ENCODE measurements around the gene PSMB9. TPM values are rescaled to one million over a fixed set of nuclear protein-coding genes. Genes with fewer than 3 reads are reported as not detected.

Gene PSMB9
- total RNA-seq, 4 donors from 2014 or later = 9.1 to 31.0 (median 18.3) TPM

- Histone ChIP-seq H3K4me3 (replicated peaks in 1 of 3) (no peak overlapping the region), H3K9me3 (no peaks in the 10 kb centered on the region), H3K4me1 (no peaks in the 10 kb centered on the region), H3K27me3 (no peaks in the 10 kb centered on the region), H3K36me3 (no peaks in the 10 kb centered on the region), H3K27ac (no peak overlapping the region)
- WGBS, 2 donors = 85 to 92% methylated on average over 5 of the region's 5 CpGs
- intact Hi-C loops (cut with DNase I) = no loop called here
- no peak for TF ChIP-seq CTCF (IDR thresholded peaks at IDR 0.05)
- no peak for TF ChIP-seq POLR2A (IDR thresholded peaks at IDR 0.05)
- no peak for DNase-seq
Measured at GRCh38 chr6:32815115-32815514, 38.9 kb upstream of the PSMB9 start.

DNA sequence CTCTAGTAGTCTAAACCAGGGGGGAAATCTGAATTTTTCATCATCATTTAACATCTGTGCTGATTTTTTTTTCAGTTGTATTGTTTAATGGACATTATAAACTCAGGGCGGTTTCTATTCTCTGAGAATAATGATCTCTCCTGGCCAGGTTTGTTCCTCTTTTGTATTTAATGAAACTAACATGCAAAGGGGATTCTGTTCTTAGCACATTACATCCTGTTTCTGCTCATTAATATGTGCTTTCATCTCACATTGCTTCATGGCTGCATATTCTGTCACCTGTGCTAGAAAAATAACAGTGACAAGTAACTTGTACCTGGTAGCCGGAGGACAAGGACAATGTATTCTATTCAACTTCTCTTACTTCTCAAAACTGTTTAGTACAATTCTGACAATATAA is 38.0 kb upstream of the PSMB9 start:
- Histone ChIP-seq H3K4me1 (no peaks in the 10 kb centered on the region), H3K36me3 (no peaks in the 10 kb centered on the region), H3K27ac (no peak overlapping the region), H3K9me3 (no peaks in the 10 kb centered on the region), H3K27me3 (no peaks in the 10 kb centered on the region), H3K4me3 (replicated peaks in 1 of 3) (no peak overlapping the region)
- TF ChIP-seq POLR2A (IDR thresholded peaks at IDR 0.05) (no peak), CTCF (IDR thresholded peaks at IDR 0.05) (no peak)
- intact Hi-C loops (cut with DNase I) = no loop called here
- DNase-seq = no peak
- 89 to 93% methylated on average over 2 of the region's 2 CpGs for WGBS, 2 donors

DNA sequence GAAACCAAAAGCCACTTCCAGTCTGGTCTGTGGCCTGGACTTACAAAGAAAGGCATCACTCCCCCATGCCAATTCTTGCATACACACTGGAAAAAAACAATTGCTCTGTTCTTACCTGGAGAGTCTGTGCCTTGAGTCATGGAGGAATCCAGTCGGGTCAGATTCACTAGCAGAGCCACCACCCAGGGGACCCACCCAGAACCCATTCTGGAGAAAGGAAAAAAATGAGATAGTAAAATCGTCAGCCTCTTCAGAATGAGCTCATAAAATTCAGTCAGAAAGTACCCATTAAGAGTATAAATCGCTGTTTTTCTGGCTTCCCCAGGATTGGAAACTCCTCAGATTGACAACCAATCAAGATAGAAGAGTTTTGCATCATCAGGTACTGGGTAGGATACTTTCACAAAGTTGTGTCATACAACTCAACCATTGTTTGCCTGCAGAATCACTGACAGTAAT is 37.2 kb upstream of the PSMB9 start, which contains the start of gene HLA-DOB:
HLA-DOB (minus strand) TSS at position 257 of the 459 bp plus-strand sequence; CDS start at position 206, 51 bp downstream.
- DNase-seq = no peak
- Histone ChIP-seq H3K4me1 (no peaks in the 10 kb centered on the region), H3K9me3 (no peaks in the 10 kb centered on the region), H3K4me3 (replicated peaks in 1 of 3) (no peak within 1 kb of the TSS), H3K36me3 (no peaks in the 10 kb centered on the region), H3K27ac (no peak within 1 kb of the TSS), H3K27me3 (no peaks in the 10 kb centered on the region)
- no peak for TF ChIP-seq CTCF (IDR thresholded peaks at IDR 0.05)
- no peak for TF ChIP-seq POLR2A (IDR thresholded peaks at IDR 0.05)
- intact Hi-C loops (cut with DNase I) = no loop called here
- 51 to 54% methylated on average over 3 of the region's 3 CpGs for WGBS, 2 donors

DNA sequence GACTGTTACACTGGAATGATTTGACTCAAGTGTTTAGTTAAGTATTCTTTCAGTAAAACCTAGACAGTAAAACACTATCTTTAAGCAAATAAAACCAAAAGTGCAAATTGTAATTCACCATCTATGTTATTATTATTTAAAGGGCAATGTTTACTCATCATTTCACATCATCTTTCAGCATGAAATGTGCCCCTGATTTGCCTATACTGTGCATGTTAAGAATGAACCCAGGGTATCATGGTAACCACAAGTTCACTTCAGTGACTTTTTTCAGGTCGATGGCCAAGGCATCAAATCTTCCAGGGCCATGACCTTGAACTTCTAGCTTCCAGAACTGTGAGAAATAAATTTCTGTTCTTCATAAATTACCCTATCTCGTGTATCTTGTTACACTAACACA is 35.1 kb upstream of the PSMB9 start:
- Histone ChIP-seq H3K4me1 (no peaks in the 10 kb centered on the region), H3K36me3 (no peaks in the 10 kb centered on the region), H3K4me3 (replicated peaks in 1 of 3) (no peak overlapping the region), H3K9me3 (no peaks in the 10 kb centered on the region), H3K27me3 (no peaks in the 10 kb centered on the region), H3K27ac (no peak overlapping the region)
- 80 to 83% methylated on average over 2 of the region's 2 CpGs for WGBS, 2 donors
- DNase-seq = no peak
- intact Hi-C loops (cut with DNase I) = no loop called here
- TF ChIP-seq CTCF (IDR thresholded peaks at IDR 0.05) (no peak), POLR2A (IDR thresholded peaks at IDR 0.05) (no peak)

DNA sequence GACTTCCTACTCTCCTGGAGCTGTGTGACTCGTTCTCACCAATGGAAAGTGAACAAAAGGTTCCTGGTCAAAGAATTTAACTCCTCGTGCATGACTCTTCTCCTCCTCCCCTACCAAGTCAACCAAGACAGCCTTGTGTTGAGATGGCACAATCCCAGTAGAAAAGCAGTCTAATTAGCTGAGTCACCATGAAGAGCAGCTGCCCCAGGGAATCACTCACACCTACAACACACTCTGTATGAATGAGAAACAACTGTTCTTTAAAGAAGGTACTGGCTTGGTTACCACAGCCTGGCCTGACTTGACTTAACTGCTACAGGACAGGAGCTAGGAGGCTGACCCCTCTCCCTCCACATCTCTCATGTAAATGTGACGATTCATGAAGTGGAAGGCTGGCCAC is 34.3 kb upstream of the PSMB9 start:
- TF ChIP-seq CTCF (IDR thresholded peaks at IDR 0.05) = no peak
- no peak for TF ChIP-seq POLR2A (IDR thresholded peaks at IDR 0.05)
- intact Hi-C loops (cut with DNase I) = loop anchor here (5.0 kb wide), 1 partner anchor 413 kb away; no protein-coding TSS in a partner anchor
- H3K4me3 ChIP-seq (replicated peaks in 1 of 3) = no peak overlapping the region
- no peaks in the 10 kb centered on the region for H3K9me3 ChIP-seq
- 44 to 69% methylated on average over 3 of the region's 3 CpGs for whole genome bisulfite sequencing, 2 donors
- no peaks in the 10 kb centered on the region for H3K4me1 ChIP-seq
- H3K27ac ChIP-seq = no peak overlapping the region
- DNase-seq = peak in 1 of 2 donors; percentile 24
- no peaks in the 10 kb centered on the region for H3K36me3 ChIP-seq
- H3K27me3 ChIP-seq = no peaks in the 10 kb centered on the region
